Mesenteric fat pad (tissue), 1 donor: ENCODE data around the gene NUTM1. TPM values are rescaled to one million over a fixed set of nuclear protein-coding genes. Genes with fewer than 3 reads are reported as not detected.

Experiments used
- microRNA-seq: library from miRNA; unstranded; fragments of <30 nt; microRNA quantifications from one replicate; pipeline ENCODE4 v1.2.0, GENCODE V29; 2020; ENCODE audit warnings: borderline number of aligned reads
- total RNA-seq: library from RNA; stranded (reverse); fragmentation: NEBNext Ultra II Directional; extraction: Animal tissue kit (Norgen Biotek cat#: 25700); gene quantifications from one replicate; pipeline ENCODE4 v1.2.1, GENCODE V29; 2021
- donor health status: DM: yes; HTN: yes; CAD: no.

The NUTM1 gene
- total RNA-seq, 1 donor from 2014 or later = not detected

Small RNAs within 50 kb of the gene (microRNA-seq; reads per million reads assigned to microRNA genes)
- not detected for gene MIR1233-1

Other genes with a start within 250 kb of the NUTM1 start
- 69.0 TPM for gene EMC7, start 241.5 kb upstream of the NUTM1 start, total RNA-seq
- 0.96 TPM for gene PGBD4, start 241.2 kb upstream of the NUTM1 start, total RNA-seq
- gene KATNBL1, start 133.2 kb upstream of the NUTM1 start, total RNA-seq = 48.5 TPM
- 76.6 TPM for gene EMC4, start 118.3 kb upstream of the NUTM1 start, total RNA-seq
- 22.8 TPM for gene SLC12A6, start 5.5 kb upstream of the NUTM1 start, total RNA-seq
- 157 TPM for gene NOP10, start 179 bp upstream of the NUTM1 start, total RNA-seq
- gene LPCAT4, start 23.9 kb downstream of the NUTM1 start, total RNA-seq = 24.1 TPM
- 43.6 TPM for gene GOLGA8A, start 94.5 kb downstream of the NUTM1 start, total RNA-seq
- gene GOLGA8B, start 240.3 kb downstream of the NUTM1 start, total RNA-seq = 39.8 TPM